Fibroblast of the conjunctiva (primary cell): ENCODE data around the gene S100A1.
A peak's percentile ranks its signal among the peaks of the same experiment; 100 is the strongest.

Source experiments
- DNase-seq: peaks from one replicate; pipeline ENCODE4 v3.0.0-alpha.2; 2010; ENCODE audit warnings: low read depth

The S100A1 gene

DNA sequence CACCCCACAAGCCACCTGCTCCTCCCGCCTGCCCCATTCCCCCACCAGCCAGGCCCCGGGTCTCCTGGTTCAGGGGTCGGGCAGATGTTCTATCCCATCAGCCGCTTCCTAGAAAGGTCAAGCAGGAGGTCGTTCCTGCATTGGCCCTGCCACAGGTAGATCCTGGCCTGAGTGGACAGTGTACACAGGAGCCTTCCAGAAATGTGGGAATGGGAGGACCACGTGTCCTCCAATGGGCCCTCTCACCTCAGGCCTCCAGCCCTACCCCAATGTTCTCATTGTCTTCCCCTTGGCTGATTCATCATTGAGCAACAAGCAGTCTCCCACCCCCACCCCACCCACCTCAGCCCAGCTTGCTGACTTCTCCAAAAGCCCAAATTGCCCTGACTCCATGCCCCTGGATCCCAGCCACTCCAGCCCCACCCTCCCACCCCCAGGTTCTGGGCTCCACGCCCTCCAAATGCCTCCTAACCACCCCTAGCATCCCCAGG, 17.4 kb upstream of the S100A1 start:
- DNase-seq = no peak

DNA sequence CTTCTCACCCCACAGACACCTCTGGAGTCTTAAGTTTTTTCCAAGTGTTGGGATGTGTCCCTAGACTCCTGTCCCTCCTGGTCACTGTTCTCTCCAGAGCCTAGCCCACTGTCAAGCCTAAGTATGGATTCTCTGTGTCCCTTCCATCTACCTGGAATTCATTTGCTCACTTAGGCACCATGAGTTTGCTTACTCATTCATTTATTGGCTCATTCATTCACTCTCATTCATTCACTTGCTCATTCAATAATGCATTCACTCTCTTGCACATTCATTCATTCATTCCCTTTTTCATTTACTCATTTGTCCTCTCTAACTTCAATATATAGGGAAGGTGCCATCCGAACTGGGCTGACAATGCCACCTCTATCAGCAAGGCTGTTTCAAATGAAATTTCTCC, 16.9 kb upstream of the S100A1 start:
- DNase-seq = no peak

DNA sequence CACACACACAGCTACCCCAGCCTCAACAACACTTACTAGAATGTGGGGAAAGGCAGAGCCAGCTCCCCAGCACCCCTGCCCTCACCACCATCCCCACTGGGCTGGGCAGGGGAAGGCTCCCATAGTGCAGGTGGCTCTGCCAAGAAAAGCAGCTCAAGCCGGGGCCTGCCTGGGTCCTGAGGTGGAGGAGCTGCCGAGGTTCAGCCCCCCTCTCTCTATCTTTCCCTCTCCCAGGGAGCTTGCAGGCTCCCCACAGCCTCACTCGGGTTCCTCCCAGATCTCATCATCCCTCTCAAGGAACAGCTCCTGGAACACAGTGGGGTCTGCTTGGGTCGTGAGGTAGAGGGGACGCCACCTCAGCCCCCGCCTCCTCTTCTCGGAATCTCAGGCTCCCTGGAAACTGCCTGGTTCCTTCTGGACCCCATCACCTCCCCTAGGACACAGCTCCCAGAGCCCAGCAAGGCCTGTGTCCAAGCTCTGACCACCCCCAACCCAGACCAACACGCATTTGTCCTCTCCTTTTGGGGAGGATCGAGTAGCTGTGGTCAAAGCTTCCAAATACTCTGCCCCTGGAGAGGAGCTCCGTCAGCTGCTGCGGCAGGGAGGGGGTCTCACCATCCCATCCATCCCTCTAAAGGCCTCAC, 16.0 kb upstream of the S100A1 start:
- no peak for DNase-seq

DNA sequence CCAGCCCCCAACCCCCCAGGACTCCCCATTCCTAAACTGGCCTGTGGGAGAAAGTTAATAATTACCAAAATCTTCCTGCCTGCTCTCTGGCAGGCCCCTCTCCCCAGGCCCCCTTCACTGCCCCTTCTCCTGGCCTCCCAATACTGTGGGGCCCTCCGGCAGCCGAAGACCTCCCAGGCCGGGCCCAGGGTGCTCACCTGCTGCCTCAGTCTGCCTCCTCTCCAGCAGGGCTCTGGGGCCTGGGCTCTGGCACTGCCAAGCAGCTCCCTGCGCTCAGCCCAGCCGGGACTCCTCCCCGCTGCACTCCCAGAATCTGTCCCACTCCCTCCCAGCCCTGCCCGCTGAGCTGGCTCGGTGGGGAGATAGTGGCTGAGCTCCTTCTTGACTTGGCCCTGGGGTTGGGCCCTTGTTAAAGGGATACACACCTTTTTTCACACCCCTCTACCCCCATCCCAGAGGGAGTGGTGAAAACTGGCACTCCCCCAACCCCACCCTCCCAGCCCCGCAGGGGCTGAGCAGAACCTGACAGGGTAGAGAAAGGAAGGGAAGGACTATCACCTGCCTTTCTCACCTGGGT, 15.4 kb upstream of the S100A1 start, which contains the start of gene S100A16:
Gene S100A16, minus strand, starts transcription at position 383 of the 577 bp plus-strand sequence. CDS start 4,986 bp downstream, outside the sequence.
- DNase-seq = no peak

DNA sequence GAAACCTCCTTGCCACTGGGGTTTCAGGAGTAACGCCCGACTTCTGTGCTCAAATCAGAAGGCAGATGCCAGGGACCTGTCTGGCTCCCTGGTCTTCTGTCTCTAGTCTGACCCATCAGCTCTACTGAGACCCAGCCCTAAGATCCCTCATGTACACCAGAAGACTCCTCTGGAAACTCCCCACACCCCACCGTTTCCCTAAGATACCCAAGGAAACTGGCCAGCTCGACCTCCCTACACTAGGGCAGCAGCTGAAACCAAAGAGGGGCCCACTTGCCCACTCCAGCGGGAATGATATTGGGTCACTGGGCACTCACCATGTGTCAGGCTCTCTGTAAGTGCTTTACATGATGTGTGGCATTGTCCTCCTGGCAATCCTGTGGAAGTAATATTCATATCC, 14.8 kb upstream of the S100A1 start:
- DNase-seq = no peak

DNA sequence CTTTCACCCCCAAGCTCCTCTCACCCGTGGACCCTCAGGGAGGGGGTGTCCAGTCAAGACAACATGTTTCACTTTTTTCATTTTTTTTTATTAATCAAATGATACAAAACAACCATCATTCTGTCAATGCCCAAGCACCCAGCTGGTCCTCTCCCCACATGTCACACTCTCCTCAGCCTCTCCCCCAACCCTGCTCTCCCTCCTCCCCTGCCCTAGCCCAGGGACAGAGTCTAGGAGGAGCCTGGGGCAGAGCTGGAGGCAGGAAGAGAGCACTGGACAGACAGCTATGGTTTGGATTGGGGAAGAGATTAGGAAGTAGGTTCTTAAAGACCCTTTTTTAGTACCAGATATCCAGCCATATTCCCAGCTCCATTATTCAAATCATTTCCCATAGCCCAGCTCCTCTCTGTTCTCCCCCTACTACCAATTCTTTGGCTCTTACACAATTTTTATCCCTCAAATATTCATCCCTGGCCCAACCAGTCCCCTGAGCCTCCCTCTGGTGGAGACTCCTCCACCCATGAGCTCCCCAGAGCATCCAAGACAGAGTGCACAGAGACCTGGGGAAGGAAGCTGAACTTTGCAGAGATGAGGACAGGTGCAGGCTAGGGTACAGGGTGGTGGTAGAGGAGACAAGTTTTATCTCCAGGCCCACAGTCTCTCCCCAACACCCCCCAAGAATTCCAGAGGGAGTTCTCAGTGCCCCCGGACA, 13.9 kb upstream of the S100A1 start:
- no peak for DNase-seq

DNA sequence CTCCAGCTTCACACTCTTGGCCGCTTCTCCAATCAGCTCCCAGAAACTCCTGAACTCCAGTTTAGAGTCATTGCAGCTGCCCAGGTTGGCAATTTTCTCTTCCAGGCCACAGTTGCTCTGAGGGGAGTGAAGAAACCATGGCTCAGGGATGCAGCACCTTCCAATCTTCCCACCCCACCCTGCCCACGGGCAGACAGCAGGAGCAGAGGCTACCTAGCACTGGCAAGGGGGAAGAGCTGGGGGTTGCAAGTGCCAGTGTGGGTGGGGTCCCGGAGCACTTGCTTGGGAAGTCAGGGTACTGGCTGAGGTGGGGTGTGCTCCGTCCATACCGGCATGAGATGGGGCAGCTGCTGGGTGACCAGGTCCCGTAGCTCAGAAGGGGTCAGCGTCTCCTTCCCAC, 13.3 kb upstream of the S100A1 start:
- DNase-seq = no peak

DNA sequence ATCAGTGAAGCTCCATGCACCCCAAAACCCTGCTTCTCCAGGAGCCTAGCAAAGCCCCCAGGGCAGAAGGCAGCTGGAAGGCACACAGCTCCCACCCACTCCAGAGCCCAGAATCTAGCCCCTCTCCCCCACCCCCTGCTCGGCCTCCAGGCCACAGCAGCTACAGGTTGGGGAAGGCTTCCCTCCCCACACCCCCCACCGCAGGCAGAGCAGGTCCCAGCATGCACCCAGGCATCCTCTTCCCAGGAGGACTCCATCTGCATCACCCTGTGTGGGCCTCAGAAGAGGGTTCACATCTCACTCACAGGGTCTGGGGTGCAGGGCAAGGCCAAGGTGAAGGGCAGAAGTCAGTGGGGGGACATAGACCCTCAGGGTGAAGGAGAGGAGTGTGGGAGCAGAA, 12.8 kb upstream of the S100A1 start:
- DNase-seq = no peak

DNA sequence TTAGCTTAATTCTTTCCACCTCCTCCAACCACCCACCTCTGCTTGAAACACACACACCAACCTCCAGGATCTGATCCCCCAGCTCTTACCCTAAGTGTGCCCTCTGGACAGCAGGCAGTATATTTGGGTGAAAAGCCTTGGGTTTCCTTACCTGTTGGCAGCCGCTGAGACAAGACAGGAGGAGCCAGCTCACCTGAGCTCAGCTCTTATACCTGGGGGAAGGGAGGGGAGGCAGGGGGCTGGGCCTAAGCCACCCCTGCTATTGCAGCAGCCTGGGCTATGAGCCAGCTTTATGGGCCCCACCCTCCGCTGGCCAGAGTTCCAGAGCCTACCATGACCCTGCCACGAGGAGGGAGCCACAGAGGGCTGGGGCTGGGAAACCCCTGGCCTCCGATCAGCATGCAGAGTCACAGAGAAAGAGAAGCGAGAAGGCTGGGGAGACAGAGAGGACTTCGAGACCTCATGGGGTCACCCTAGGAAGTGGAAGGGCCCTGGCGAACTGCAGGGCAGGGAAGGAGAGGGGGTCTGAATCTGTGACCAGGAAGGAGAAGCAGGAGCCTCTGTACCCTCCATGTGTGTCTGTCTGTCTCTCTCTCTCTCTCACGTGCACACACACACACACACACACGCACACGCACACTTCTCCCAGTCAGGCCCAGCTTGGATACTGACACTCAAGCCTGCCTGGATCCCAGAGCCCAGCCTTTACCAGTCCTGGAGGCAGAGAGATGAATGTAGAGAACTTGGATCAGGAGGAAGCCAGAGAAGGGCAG, 11.9 kb upstream of the S100A1 start, which contains the start of gene S100A14:
Gene S100A14, minus strand, starts transcription at position 182 of the 773 bp plus-strand sequence. CDS start 467 bp downstream, outside the sequence.
- DNase-seq = no peak

DNA sequence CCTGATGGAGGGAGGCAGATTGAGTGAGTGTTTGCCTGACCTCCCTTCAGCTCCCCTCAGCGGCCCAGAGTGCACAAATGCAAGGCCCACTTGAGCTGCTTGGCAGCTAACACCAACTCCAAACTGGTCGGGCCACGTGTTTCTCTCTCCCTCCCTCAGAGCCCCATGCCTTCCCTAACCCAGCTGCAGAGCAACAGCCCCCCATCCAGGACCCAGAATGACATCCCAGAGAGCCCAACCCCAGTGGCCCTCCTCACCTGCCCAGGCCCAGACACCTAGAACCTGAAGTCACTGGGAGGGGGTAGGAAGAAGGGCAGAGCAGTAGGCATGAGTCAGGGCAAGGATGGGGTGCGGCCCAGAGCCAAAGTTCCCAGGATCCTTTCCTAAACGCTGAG, 11.3 kb upstream of the S100A1 start:
- DNase-seq = no peak

DNA sequence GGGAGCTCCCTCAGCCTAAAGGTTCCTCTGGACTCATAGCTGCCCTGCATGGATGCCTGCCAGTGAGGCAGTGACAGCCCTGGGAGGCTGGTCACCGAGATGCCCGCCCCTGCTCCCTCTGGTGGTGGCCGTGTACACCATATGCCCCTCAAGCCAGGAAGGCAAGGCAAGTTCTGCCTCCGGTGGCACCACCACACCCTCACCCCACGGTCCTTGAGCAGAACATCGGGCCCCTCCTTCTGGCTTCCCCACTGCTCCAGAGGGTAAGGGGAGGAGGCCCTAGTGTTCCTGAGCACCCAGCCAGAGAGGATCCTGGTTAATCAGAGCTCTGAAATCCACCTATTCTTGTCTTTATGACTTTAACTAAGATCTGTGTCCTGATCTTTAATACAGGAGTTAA, 10.6 kb upstream of the S100A1 start:
- no peak for DNase-seq

DNA sequence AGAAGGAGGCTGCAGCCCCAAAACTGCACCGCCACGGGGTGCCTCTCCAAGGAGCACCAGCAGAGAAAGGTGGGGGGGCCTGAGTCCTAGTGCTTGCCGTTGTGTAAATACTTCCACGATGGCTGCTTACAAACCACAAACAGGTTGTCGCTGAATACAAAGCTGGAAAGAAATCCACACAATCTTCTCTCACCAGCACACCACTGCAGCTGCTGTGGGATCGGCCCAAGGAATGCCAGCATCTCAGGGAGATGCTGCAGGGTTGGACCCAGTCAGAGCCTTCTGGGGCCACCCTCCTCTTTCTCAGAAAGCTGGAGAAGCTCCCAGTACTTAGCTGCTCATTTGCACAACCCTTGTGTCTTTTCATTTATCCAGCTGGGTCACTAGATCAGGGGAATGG, 9.1 kb upstream of the S100A1 start:
- no peak for DNase-seq

DNA sequence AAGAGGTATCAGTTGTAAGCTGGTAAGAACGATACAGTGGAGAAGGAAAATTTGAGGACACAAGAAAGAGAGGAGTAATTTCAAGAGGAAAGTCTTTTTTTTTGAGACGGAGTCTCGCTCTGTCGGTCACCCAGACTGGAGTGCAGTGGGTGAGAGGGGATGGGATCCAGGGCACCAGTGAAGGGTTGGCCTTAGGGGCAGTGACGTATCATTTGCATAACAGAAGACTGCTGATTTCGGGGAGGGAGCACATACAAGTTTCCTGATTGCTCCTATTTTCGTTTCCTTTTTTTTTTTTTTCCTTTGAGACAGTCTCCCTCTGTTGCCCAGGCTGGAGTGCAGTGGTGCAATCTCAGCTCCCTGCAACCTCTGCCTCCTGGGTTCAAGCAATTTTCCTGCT, 5.1 kb upstream of the S100A1 start:
- no peak for DNase-seq

DNA sequence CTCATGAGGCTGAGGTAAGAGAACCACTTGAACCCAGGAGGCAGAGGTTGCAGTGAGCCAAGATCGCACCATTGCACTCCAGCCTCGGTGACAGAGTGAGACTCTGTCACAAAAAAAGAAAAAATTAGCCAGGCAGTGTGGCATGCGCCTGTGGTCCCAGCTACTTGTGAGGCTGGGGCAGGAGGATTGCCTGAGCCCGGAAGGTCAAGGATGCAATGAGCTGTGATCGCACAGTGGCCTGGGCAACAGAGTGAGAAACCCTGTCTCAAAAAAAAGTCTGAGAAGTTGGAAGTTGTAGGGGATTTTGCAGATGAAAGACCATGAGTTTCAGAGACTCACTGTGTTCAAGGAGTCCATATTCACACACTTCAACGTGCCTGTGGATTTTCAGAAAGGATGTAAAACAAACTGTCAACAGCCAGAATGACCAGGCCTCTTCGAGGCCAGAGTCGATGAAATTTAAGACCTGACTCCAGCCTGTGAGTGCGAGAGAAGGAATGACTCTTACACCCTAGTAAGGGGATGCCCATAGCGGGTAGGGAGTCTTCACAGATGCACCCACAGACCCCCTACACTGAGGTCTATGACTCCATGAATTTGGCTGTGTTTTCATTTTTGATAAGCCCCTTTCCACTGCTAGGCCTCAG, 3.1 kb upstream of the S100A1 start:
- no peak for DNase-seq

DNA sequence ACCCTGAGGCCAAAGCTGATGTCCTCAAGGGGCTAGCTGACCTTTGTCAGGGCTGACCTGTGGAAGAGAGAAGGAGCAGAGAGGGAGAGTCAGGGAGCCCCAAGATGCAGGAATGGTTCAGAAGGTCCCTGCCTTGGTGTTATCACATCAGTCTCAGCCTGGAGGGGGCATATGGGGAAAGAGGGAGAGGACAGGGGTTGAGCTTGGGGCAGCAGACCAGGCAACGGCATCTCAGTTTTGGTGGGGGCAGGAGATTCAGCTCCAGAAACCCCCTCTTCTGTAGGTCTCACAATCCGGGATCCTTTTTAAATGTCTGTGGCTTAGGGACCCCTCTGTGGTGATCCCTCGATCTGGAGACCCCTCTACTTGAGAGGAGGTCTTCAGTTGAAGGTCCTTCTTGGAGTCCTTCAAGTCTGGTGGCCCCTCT, 1.7 kb upstream of the S100A1 start:
- no peak for DNase-seq

DNA sequence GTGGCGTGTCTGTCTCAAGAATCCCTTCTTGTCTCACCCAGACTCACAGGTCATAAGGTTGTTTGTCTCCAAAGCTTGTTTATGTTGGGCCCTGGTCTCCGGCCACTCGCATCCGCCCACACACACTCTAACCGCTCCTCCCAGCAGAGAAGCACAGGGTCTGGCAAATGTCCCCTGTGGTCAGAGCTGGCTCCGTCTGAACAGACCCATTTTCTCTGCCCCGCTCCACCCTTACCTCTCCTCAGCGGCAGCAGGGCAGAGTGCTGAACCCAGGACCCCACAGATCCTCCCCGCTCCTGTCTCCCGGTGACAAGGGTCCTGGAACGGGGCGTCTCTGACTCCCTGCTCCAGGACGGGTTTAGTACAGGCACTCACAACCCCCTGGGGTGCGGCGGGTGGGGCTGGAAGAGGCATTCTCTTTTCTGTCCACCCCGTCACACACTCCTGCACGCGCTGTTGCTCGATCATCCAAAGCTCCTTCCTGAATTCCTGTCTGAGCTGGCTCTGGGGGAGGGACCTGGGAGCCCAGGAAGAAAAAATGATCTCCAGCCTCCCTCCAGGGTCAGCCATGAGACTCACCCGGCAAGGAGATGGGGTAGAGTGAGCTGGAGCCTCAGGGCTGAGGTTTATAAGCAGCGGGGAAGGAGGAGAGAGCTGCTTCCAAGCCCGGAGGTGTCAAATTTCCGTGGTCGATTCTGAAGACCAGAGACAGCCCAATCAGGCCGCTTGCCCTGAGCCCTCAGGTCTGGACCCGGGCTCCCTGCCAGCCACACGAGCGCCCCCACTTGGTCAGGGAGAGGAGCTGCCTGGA, 1.1 kb upstream of the S100A1 start, which contains the start of gene S100A13:
Gene S100A13, minus strand, starts transcription at position 602 of the 811 bp plus-strand sequence. CDS start 1,033 bp downstream, outside the sequence.
- DNase-seq = peak; percentile 93

DNA sequence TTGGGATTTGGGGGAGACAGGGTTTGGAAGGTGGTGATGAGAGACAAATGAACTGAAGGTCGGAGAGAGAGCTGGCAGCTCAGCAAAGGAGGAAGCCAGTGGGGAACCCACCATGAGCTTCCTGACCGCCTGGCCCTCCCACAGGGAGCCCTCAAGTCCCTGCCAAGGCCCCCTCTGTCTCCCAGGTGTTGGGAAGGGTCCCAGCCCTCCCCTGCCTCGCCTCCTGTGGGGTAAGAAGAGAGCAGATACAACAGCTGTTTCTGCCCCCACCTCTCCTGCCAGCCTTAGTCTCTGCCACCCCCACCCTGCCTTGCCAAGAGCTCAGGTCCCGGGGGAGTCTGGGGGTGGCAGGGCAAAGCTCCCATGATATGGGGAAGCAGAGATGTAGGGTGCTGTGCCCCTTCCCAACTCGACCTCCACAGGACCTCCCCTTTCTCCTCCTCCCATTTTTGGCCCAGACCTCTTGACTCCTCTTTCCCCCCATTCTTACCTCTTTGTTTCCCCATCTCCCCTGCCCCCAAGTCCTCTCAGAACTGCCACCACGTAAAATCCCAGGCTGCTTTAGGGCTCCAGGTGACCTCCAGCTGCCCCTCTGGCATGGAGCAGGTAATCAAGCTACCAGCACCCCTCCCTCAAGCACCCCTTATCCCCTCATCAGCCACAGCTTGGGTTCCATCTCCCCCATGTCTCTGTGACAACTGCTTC, 556 bp downstream of the S100A1 start:
- DNase-seq = no peak

DNA sequence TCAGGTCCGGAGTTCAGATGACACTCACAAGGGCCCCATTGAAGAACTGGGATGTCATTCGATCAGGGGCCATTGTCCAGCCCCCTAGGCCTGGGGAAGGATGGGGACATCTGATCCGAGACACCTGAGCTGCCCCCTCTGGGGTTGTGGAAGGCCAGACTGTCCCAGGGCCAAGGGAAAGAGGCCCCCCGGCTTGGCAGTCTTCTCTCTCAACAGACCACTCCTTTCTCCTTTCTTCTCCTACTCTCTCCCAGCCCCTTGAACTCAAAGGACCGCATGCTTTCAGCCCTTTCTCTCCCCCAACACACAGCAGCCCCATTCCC, 1.1 kb downstream of the S100A1 start:
- DNase-seq = no peak

DNA sequence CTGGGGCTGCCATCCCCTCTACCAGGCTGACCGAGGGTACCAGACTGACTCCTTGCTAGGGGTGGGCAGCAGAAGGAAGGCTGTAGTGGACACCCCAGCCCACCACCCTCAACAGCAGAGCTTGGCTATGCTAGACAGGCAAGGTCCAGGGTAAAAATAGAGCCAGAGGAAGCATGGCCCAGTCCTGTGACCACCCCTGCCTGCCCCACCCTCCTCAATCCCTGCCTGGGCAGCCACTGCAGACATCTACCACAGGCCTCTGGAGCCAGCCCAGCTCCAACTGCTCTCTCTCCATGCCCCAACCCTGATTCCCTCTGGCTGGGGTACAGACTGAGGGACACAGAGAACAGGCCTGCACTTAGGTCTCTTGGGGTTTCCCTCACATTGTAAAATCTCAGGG, 1.7 kb downstream of the S100A1 start:
- DNase-seq = no peak

DNA sequence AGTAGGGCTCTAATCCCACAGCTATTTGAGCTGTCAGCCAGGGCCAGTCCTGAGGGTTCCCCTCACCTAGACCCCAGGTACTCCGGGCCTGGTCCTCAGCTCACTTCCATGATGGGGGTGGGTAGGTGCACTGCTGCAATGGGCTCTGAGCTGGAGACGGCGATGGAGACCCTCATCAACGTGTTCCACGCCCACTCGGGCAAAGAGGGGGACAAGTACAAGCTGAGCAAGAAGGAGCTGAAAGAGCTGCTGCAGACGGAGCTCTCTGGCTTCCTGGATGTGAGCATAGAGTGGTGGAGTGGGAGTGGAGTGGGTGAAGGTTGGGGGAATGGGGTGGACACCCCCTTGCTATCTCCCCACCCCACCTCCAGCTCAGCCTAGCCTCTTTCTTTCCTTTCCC, 2.1 kb downstream of the S100A1 start:
- DNase-seq = no peak
